NCI-H69 (cell line): Measurements from ENCODE around the gene KCNB1.
A peak's percentile ranks its signal among the peaks of the same experiment; 100 is the strongest.

Experiments used
- DNase-seq: peaks from one replicate; lab custom pipeline; 2025; lab: John Stamatoyannopoulos, UW

Gene KCNB1

DNA sequence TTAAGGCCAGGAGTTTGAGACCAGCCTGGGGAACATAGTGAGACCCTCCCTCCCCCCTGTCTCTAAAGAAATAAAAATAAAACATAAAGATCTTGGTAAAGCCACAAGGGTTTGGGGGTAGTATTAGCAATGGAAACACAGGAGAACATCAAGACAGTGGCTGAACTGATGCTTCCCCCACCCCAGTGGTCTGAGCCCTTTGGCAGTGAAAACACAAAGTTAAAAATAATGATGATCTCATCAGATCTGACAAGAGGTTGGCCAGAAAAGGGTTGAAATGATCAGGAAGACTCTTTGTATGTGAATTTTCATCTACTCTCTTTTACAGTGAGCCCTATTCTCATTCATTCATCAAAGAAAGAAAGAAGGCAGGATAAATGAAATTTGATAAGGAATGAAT is 93.7 kb downstream of the KCNB1 start:
- DNase-seq = no peak

DNA sequence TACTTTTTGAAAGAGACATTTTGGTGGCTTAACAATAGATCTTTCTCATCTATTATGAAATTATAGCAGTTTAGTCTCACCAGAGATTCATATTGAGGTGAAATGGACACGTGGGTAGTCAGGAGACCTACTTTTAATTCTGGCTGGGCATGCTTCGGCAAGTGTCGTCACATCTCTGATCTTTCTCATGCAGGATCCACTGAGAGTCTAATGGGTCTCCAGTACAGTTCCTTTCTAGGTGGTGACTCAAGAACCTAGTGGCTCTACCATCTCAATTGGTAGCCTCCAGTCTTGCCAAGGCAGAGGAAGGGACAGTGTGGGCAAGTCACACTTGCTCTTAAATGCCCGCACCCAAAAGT is 94.9 kb downstream of the KCNB1 start:
- DNase-seq = no peak

DNA sequence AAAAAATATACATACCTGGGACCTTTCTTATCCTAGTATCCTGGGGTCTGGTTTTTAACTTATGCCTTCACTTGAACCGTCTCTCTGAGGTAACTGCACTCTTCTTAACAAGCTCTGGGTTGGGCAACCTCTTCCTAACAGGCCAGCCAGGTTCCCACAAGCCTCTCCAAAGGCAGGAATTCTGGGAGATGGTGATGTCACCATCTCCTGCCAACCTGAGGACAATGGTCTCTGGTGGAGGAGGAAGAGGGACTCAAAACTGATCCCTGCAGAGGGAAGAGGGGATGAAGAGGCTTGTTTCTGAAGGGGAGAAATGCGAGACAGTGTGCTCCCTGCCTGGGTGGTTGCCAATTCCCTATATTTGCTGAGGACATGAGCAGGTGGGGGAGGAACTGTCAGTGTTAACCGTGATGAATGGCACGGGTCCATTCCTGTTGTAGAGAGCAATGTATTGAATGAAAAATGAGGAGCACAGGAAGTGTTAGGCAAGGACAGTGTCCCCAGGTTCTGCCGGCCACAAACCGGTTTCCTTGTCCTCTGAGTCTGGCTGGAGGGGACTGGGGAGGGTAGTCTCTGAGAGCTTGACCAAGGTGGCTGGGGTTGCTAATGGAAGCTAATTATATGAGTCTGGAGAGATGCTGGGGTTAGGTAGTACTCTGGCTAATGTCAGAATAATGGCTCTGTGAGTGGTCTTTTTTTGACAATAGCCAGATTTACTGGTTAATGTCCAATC is 95.5 kb downstream of the KCNB1 start:
- DNase-seq = peak; percentile 87

- DNase-seq = peak; percentile 62
Observed at GRCh38 chr20:49385465-49385864, 97.0 kb downstream of the KCNB1 start.

DNA sequence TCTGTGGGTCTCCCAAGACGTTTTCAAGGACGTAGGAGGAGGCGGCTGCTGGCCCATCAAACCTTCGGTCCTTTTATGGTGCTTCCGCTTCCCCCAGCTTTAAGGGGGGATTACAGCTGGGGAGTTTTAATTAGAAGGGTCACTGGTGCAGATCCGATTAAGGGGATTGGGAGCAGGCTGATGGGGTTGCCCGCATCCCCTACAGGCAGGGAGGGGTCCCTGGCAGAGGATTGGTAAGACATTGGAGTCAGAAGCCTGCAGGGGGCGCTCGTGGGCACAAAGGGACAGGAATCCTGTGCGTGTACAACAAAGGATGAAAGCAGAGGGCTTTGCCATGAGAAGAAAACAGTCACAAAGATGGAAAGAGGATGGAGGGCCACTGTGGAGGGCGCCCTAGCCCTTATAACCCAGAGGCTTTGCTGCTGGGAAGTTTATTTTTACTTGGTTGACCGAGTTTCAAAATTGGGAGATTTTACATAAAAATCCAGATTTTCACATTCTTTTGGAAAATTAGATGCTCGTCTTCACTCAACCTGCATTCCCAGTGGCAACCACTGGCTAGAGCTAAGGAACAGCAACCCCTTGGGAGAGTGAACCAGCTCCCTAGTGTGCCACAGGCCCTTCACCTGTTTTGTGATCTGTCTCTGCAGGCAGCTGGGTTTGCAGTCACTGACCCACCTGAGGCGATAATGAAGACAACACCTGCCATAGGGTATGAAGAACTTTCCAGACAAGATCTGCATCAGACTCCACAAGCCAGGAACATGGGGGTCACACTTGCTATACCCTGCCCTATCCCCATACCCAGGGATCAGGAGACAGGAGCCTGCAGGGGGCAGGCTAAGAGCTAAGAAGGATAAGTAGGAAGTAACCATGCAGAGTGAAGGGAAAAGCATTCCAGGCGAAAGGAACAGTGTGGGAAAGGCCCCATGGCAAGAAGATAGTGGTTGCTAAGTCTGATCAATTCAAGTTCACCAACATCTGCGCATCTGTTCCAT is 97.7 kb downstream of the KCNB1 start:
- DNase-seq = peak; percentile 82

- peak; percentile 93 for DNase-seq
Observed at GRCh38 chr20:49381558-49382493, 100.6 kb downstream of the KCNB1 start.

GRCh38 chr20:49380337-49380780 is 102.1 kb downstream of the KCNB1 start:
- DNase-seq = peak; percentile 92

DNA sequence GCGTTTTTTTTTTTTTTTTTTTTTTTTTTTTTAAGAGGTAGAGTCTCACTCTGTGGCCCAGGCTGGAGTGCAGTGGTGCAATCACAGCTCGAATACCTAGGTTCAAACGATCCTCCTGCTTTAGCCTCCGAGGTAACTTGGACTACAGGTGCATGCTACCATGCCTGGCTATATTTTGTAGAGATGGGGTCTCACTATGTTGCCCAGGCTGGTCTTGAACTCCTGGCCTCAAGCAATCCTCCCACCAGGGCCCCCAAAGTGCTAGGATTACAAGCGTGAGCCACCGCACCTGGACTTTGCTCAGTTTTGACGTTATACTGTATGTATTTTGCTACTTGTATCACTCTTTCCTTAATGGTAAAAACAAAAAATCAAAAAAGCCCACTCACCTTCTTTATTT is 103.1 kb downstream of the KCNB1 start:
- DNase-seq = no peak

GRCh38 chr20:49377326-49377725 is 105.1 kb downstream of the KCNB1 start:
- DNase-seq = peak; percentile 33

- no peak for DNase-seq
Observed at GRCh38 chr20:49375170-49375569, 107.3 kb downstream of the KCNB1 start.

DNA sequence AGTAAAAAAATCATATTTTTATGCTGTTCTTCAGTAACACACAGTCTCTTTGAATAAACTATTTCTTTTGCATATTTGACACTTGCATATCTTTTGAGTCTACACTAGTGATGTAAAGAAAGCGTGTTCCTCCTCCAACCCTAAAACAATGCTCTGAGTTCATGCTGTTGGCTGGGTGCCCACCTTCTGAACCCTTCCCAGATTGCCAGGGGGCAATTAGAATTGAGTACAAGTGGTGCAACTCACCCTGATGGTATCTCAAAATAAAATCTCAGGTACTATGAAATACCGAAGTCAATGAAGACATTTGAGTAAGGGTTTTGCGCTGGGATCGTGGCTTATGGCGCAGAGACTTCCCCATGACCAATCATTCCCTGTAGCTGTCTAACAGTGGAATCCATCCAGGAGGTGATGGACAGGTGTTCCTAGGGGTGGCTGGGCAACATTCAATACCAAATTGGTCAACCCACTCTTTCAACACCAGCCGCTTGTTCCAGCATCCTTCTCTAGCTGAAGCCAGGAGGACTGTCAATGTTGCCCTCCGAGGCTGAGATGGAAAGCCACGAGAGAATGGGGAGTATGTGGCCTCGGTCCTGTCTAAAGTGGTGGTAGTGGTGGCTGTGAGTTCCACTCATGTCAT is 110.3 kb downstream of the KCNB1 start:
- peak; percentile 57 for DNase-seq

- DNase-seq = no peak
Observed at GRCh38 chr20:49368596-49368995, 113.9 kb downstream of the KCNB1 start.

DNA sequence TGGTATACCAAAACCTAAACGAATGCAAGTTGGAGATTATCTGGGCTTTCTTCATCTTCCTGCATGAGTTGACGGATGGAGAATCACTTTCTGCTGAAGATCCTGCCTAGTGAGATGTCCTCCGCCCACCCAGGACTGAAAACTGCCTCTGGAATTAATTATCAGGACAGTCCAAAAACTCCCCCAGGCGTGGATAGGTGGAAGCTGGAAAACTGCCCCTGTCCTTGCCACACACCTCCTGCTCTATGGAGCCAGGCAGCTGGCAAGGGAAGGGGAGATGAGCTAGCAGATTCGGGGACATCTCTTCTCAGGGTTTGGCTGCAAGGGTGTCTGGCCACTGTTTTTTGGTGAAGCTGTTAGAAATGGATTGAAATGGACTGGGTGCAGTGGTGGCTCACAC is 115.4 kb downstream of the KCNB1 start:
- DNase-seq = no peak

- DNase-seq = no peak
Observed at GRCh38 chr20:49366687-49367086, 115.8 kb downstream of the KCNB1 start.

- DNase-seq = no peak
Observed at GRCh38 chr20:49361862-49362660, 120.4 kb downstream of the KCNB1 start.

DNA sequence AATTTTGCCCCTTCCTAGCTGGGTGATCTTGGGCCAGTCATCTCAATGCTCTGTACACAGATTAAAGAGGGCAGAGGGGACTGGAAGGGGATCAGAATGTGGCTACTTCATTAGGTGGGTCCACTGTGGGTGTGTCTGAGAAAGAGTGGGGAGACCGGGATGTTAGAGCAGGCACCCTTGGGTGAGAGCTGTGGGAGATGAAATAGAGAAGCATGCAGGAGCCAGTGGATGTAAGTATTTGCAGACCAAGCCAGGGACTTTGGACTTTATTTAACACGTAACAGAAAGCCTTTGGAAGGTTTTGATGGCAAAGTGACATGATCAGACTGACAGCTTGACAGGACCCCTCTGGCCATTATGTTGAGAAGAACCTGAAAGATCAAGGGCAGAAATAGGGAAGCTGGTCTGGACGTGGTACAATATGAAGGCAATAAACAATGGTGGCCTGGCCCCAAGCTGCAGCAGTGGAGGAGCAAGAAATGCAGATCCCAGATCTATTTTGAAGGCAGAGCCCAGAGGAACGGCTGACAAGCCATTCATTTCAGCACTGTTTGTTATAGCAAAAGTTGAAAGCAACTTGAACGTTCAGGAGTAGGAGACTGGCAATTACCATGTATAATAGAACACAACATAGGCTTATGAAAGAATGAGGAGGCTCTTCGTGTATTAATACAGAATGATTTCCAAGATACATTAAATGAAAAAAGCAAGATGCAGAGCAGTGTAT is 122.1 kb downstream of the KCNB1 start:
- no peak for DNase-seq

- peak; percentile 89 for DNase-seq
Observed at GRCh38 chr20:49356676-49357075, 125.8 kb downstream of the KCNB1 start.

- no peak for DNase-seq
Observed at GRCh38 chr20:49354673-49355072, 127.8 kb downstream of the KCNB1 start.

GRCh38 chr20:49353348-49353747 is 129.1 kb downstream of the KCNB1 start:
- no peak for DNase-seq

DNA sequence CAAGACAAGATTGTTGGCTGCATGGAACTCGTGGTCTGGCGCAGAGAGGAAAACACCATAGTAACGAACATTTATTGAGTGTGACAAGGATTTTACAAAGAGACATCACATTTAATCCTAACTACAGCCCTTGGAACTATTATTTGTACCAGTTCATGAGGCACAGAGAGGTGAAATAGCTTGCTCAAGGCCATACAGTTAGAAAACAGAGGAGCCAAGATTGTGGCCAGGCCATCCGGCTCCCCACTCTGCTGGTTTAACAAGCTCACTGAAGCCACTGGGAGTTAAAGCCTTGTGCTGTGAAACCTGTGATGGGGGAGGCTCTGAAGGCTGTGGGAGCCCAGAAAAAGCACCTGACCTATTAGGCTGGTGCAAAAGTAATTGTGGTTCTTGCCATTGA is 129.7 kb downstream of the KCNB1 start:
- no peak for DNase-seq
